HG03097 (cell line): ENCODE measurements around the gene STOML1.

ENCODE experiments used
- ATAC-seq: cut with Tn5 transposase; IDR thresholded peaks from one replicate; pipeline ENCODE4 v1.9.1; 2021; ENCODE audit not compliant: unreplicated experiment, low FRiP score

Gene STOML1

DNA sequence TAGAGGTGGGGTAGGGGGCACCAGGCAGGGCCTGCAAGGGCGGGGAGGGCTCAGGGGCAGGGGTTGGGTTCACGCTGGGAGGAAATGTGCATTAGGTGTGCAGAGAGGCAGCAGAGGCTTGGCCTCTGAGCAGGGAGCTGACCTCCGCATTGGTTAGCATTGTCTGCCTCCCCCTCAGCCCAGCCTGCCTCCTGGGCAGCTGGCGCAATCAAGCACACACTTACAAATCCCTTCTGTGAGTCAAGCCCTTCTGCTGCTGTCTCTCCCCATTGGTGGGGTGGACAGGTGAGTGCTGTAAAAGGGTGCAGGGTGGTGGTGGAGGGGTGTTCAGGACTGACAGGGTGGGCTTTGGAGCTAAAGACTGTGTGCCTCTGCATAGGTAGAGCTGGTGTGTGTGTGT is 56.5 kb downstream of the STOML1 start:
- ATAC-seq: no peak

DNA sequence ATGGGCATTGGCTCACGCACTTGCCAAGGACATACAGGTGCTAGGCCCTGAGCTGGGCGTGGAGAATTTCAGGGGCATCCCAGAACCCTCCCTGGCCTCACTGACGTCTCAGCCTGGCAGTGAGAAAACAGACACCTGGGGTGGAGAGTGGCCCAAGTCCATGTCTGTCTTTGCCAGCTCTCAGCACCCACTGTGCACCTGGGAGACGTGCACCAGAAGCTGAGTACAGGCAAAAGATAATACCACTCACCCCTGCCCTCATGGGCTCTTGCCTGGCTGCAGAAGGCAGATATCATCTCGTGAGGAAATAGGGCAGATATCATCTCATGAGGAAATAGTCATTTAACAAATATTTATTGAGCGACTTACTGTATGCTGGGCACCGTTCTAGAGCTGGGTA is 57.8 kb downstream of the STOML1 start:
- no peak for ATAC-seq

DNA sequence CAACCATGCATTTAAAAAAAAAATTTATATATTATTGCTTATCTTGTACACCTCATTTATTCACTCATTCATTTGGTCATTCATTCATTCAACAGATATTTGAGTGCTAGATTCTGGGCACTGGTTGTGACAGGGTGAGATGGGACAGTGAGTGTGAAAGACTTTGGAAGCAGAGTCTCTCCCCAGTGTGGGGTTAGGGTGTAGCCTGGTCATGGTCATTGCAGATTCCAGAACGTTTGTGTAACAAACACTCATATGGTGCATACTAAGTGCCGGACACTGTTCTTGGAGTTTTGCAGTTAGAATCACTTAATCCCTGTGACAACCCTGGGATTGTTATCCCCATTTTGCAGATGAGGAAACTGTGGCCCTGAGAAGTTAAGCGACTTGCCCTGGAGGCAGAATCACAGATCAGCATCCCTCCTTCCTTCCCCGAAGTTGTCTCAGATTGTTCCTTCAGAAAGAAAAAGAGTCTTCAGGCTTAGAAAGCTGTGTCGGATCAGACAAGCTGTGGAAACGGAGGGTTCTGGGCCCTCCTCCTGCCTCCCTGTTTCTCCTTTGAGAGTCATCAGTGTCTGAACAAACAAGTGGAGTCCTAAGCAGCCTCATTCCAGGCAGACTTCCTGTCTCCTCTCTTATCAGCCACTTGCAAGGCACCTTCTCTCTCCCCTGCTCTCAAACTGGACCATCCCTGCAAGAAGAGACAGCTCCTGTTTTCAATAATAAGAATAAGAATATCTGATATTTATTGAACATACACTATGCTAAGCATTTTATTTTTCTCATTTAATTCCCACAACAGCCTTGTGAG is 59.5 kb downstream of the STOML1 start:
- no peak for ATAC-seq

DNA sequence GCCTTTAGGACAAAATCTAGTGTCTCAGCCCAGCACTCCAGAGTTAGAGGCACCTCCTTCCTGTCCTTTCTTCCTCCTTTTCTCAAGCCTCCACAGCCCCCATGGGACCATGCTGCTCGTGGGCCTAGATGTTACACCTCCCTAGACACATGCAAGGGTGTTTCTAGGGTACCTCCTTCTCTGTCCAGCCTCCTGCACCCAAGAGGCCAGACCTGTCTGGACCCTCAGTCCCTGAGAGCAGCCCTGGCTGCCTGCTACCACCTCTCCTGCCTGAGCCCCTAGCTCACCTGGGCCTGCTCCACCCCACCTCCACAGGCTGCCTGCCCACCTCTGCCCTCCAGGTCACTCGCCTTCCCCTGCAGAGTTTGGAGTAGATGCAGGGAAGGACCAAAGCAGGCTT is 60.7 kb downstream of the STOML1 start:
- ATAC-seq: no peak

DNA sequence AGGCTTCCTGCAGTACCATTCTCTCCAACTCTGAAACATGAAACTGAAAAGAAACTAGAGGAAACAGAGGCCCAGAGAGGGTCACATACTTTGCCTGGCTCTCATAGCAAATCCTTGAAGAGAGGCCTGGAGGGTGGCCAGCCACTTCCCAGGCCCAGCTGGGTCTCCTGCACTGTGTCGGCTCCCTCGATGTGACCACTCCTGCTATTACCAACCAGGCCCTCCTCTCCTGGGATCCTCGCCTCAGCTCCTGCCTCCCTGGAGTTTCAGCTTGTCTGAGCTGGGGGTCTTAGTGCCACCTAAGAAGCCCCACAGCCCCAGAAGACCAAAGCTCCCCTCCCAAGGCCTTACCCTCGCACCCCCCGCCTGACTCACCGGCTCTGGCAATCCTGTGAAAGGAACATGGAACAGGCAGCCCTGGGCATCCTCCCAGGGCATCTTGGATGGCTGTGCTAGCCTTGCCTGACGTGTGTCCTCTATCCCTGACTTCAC is 61.3 kb downstream of the STOML1 start:
- no peak for ATAC-seq

DNA sequence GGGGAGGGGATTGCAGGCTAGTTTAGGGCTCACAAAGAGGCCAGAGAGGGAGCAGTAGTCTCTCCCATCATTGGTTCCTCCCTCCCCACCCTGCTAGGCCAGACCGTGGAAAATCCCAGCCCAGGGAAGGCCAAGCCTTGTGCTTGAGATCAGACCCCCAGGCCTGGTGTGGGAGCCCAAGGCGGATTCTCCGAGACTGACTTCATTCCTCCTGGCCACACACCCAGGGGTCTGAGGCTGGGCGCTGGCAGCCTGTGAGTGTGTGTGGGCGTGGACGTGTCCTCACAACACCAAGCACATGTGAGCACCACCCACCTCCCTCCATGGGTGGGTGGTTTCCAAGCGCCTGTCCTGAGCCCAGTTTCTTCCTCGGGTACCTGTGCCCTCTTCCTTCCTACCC is 61.7 kb downstream of the STOML1 start:
- ATAC-seq: no peak

DNA sequence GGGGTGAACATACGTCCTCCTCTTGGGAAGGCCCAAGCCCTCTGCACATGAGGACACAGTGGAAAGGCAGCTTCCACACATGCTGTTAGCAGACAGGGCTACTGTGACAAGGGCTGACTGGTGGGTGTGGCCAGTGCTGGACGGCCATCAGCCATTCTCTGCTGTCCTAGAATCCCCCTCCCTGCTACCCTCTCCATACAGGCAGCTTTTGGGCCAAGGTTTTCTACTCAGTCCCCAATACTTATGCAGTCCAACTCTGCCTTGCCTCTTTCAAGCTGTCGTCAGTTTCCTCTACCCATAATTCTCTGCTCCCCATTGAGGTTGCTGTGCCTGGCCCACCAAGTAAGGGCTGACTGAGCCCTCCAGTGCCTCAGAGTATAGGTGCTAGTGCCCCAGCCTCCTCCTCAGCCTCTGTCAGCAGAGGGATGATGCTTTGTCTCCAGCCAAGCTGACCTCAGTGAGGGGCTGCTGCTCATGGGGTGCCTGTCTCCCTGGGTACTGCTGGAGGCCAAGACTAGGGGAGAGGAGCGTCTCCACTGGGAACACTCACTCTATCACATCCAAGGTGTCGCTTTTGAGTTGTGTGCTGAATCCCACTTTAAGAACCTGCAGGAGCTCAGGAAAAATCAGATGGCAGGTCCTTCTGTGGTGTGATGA is 63.0 kb downstream of the STOML1 start:
- ATAC-seq: no peak
